GM10847 (cell line): Measurements from ENCODE around the gene GH1.
"Not testable (repeated sequence)": the region's sequence is repeated elsewhere in the genome, so short reads cannot be mapped to it uniquely, and the experiment has no call there.

Source experiments
- POLR2A ChIP-seq: IDR thresholded peaks from 2 replicates; pipeline ENCODE4 v1.6.1; 2011; ENCODE audit not compliant: insufficient read length; ENCODE audit errors: extremely low read depth

Gene GH1

DNA sequence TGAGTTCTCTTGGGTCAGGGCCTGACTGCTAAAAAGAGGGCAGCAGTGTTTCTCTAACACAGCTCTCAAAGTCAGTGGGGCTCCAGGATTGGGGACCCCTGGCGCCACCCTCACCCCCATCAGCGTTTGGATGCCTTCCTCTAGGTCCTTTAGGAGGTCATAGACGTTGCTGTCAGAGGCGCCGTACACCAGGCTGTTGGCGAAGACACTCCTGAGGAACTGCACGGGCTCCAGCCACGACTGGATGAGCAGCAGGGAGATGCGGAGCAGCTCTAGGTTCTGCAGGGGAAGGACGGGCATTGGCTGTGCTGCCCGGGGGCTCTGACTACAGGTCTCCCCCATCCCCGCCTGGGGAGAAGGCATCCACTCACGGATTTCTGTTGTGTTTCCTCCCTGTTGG lies 993 bp downstream of the GH1 start:
- no peak for TF ChIP-seq POLR2A

DNA sequence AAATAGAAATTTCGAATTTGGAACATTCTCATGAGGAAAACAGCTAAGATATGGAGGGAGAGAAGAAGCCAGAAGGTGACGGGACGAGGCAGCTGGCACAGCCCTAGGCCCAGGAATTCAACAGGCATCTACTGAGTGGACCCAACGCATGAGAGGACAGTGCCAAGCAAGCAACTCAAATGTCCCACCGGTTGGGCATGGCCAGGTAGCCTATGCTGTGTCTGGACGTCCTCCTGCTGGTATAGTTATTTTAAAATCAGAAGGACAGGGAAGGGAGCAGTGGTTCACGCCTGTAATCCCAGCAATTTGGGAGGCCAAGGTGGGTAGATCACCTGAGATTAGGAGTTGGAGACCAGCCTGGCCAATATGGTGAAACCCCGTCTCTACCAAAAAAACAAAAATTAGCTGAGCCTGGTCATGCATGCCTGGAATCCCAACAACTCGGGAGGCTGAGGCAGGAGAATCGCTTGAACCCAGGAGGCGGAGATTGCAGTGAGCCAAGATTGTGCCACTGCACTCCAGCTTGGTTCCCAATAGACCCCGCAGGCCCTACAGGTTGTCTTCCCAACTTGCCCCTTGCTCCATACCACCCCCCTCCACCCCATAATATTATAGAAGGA lies 2.0 kb downstream of the GH1 start:
- no peak for TF ChIP-seq POLR2A

DNA sequence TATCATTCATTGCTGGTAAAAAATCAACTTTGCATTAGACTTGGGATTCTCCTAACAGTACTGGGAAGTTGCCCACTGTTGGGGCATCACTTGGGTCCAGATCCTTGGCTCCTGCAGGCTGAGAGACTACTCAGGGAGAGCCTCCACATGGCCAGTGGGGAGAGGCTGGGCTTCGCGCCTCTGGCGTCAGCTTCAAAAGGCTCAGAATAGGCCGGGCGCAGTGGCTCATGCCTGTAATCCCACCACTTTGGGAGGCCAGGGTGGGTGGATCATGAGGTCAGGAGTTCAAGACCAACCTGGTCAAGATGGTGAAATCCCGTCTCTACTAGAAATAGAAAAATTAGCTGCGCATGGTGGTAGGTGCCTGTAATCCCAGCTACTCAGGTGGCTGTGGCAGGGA lies 4.2 kb downstream of the GH1 start:
- TF ChIP-seq POLR2A, result no peak

- no peak for TF ChIP-seq POLR2A
These were observed 7.0 kb downstream of the GH1 start for GRCh38 chr17:63911657-63912100.

DNA sequence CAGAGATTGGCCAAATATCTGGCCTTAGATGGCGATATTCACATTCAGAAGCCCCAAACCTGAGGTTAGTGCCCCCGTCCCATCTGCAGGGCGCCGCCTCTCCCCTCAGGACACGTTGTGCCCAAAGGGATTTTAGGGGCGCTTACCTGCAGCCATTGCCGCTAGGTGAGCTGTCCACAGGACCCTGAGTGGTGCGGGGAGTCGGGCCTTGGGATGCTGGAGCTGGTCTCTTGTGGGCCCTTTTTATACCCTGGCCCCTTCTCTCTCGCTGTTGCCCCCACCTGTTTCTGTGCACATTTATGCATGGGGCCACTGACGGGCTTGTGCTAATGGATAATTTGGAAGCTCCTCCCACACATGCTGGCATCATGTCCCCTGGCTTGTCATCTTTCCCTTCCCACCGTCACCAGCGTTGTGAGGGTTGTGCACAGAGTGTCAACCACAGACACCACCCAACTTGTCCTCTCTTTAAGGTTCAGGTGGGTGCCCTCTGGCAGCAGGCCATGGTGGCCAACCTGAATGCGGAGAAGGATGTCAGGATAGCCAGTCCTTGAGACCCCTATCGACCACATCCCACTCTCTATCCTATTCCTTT lies 7.5 kb downstream of the GH1 start, which contains the start of gene CSHL1:
Gene CSHL1 (minus strand): TSS at position 218 of the 595 bp plus-strand sequence. CDS start 62 bp downstream, at position 156.
- no peak for TF ChIP-seq POLR2A

DNA sequence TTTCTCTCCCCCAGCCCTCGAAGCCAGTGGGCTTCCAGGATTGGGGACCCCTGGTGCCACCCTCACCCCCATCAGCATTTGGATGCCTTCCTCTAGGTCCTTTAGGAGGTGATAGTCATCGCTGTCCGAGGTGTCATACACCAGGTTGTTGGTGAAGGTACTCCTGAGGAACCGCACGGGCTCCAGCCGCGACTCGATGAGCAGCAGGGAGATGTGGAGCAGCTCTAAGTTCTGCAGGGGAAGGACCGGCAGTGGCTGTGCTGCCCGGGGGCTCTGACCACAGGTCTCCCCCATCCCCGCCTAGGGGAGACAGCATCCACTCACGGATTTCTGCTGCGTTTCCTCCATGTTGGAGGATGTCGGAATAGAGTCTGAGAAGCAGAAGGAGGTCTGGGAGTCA lies 8.5 kb downstream of the GH1 start:
- TF ChIP-seq POLR2A, result no peak

DNA sequence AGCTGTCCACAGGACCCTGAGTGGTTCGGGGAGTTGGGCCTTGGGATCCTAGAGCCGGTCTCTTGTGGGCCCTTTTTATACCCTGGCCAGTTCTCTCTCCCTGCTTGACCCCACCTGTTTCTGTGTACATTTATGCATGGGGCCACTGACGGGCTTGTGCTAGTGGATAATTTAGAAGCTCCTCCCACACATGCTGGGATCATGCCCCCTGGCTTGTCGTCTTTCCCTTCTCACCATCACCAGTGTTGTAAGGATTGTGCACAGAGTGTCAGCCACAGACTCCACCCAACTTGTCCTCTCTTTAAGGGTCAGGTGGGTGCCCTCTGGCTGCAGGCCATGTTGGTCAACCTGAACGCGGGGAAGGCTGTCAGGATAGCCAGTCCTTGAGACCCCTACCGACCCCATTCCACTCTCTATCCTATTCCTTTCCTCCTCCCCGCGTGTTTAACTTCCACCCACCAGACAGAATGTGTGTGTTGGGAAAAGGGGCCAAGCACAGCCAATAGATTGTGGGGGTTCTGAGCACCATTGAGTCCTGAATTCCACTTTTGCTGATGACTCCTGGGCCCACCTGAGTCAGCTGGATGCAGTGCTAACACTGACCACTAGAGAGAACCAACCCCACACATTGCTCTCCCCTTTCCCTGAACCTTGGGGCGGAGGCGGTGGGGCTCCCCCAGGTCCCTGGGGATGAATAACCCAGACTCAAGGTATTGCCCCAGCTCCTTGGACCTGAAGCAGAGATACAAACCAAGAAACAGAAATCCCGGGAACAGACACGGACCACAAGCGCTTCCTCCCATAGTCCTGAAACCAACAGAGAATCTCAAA lies 21.9 kb downstream of the GH1 start, which contains the start of gene CSH1:
Gene CSH1 (minus strand): TSS at position 51 of the 831 bp plus-strand sequence. CDS start 63 bp downstream, outside the sequence.
- not testable (repeated sequence) for TF ChIP-seq POLR2A

DNA sequence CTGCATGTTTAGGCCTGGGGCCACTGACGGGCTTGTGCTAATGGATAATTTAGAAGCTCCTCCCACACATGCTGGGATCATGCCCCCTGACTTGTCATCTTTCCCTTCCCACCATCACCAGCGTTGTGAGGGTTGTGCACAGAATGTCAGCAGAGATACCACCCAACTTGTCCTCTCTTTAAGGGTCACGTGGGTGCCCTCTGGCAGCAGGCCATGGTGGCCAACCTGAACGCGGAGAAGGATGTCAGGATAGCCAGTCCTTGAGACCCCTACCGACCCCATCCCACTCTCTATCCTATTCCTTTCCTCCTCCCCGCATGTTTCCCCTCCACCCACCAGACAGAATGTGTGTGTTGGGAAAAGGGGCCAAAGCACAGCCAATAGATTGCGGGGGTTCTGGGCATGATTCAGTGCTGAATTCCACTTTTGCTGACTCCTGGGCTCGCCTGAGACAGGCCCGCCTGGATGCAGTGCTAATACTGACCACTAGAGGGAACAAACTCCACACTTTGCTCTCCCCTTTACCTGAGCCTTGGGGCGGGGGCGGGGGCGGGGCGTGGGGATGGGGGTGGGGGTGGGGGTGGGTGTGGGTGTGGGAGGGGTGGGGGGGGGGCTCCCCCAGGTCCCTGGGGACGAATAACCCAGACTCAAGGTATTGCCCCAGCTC lies 36.6 kb downstream of the GH1 start, which contains the start of gene GH2:
Gene GH2 (minus strand): TSS at position 10 of the 667 bp plus-strand sequence. CDS start 143 bp downstream, outside the sequence.
- no peak for TF ChIP-seq POLR2A

DNA sequence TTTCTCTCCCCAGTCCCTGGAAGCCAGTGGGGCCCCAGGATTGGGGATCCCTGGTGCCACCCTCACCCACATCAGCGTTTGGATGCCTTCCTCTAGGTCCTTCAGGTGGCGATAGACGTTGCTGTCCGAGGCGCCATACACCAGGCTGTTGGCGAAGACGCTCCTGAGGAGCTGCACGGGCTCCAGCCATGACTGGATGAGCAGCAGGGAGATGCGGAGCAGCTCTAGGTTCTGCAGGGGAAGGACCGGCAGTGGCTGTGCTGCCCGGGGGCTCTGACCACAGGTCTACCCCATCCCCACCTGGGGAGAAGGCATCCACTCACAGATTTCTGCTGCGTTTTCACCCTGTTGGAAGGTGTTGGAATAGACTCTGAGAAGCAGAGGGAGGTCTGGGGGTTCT lies 37.9 kb downstream of the GH1 start:
- TF ChIP-seq POLR2A, result no peak

DNA sequence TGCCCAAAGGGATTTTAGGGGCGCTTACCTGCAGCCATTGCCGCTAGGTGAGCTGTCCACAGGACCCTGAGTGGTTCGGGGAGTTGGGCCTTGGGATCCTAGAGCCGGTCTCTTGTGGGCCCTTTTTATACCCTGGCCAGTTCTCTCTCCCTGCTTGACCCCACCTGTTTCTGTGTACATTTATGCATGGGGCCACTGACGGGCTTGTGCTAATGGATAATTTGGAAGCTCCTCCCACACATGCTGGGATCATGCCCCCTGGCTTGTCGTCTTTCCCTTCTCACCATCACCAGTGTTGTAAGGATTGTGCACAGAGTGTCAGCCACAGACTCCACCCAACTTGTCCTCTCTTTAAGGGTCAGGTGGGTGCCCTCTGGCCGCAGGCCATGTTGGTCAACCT lies 45.1 kb downstream of the GH1 start, which contains the start of gene CSH2:
Gene CSH2 (minus strand): TSS at position 101 of the 400 bp plus-strand sequence. CDS start 63 bp downstream, at position 38.
- not testable (repeated sequence) for TF ChIP-seq POLR2A
